ENCODE measurements around the gene HOXA7.

The HOXA7 gene

GRCh38 chr7:27104341-27105058 is 52.0 kb downstream of the HOXA7 start:
- Histone ChIP-seq H3K9me3 (ENCODE audit: control insufficient read depth, low read length) (no peaks in the 10 kb centered on the region), H3K36me3 (ENCODE audit: control insufficient read depth, insufficient read depth, low read length) (no peaks in the 10 kb centered on the region), H3K27me3 (ENCODE audit: control insufficient read depth, insufficient read depth, low read length) (no peaks in the 10 kb centered on the region), H3K4me1 (ENCODE audit: control insufficient read depth, insufficient read depth, low read length) (peaks cover 52% of the 10 kb centered on the region), H3K4me3 (ENCODE audit: low read length) (no peak overlapping the region), H3K9ac (ENCODE audit: low read length) (peak overlapping the region; percentile 86)
